ENCODE data around the gene GRIP1. TPM values are rescaled to one million over a fixed set of nuclear protein-coding genes. Genes with fewer than 3 reads are reported as not detected.

Gene GRIP1
- total RNA-seq, 1 experiment from 2014 or later, result 73.8 TPM

GRCh38 chr12:66573605-66574004, 105.3 kb downstream of the GRIP1 start:
- no peak overlapping the region for H3K4me3 ChIP-seq (ENCODE audit: insufficient read depth, low read depth, low read length)
- DNase-seq, result no peak
- H3K36me3 ChIP-seq (replicated peaks; ENCODE audit: control insufficient read depth, insufficient read depth, low read length), result no peaks in the 10 kb centered on the region
- H3K27me3 ChIP-seq (ENCODE audit: control insufficient read depth, insufficient read depth, low read length), result no peaks in the 10 kb centered on the region

GRCh38 chr12:66572845-66573244, 106.0 kb downstream of the GRIP1 start:
- DNase-seq, result no peak
- Histone ChIP-seq H3K27me3 (ENCODE audit: control insufficient read depth, insufficient read depth, low read length) (no peaks in the 10 kb centered on the region), H3K36me3 (replicated peaks; ENCODE audit: control insufficient read depth, insufficient read depth, low read length) (no peaks in the 10 kb centered on the region), H3K4me3 (ENCODE audit: insufficient read depth, low read depth, low read length) (no peak overlapping the region)

- H3K4me3 ChIP-seq (ENCODE audit: insufficient read depth, low read depth, low read length), result no peak overlapping the region
- no peaks in the 10 kb centered on the region for H3K36me3 ChIP-seq (replicated peaks; ENCODE audit: control insufficient read depth, insufficient read depth, low read length)
- no peak for DNase-seq
- no peaks in the 10 kb centered on the region for H3K27me3 ChIP-seq (ENCODE audit: control insufficient read depth, insufficient read depth, low read length)
Observed at GRCh38 chr12:66571361-66571915, 107.4 kb downstream of the GRIP1 start.

GRCh38 chr12:66563220-66563619, 115.7 kb downstream of the GRIP1 start:
- no peaks in the 10 kb centered on the region for H3K36me3 ChIP-seq (replicated peaks; ENCODE audit: control insufficient read depth, insufficient read depth, low read length)
- H3K27me3 ChIP-seq (ENCODE audit: control insufficient read depth, insufficient read depth, low read length), result no peaks in the 10 kb centered on the region
- no peak overlapping the region for H3K4me3 ChIP-seq (ENCODE audit: insufficient read depth, low read depth, low read length)
- DNase-seq, result no peak

- no peaks in the 10 kb centered on the region for H3K36me3 ChIP-seq (replicated peaks; ENCODE audit: control insufficient read depth, insufficient read depth, low read length)
- DNase-seq, result no peak
- no peak overlapping the region for H3K4me3 ChIP-seq (ENCODE audit: insufficient read depth, low read depth, low read length)
- H3K27me3 ChIP-seq (ENCODE audit: control insufficient read depth, insufficient read depth, low read length), result no peaks in the 10 kb centered on the region
Observed at GRCh38 chr12:66555113-66555512, 123.8 kb downstream of the GRIP1 start.

GRCh38 chr12:66552716-66553115, 126.2 kb downstream of the GRIP1 start:
- Histone ChIP-seq H3K4me3 (ENCODE audit: insufficient read depth, low read depth, low read length) (no peak overlapping the region), H3K36me3 (replicated peaks; ENCODE audit: control insufficient read depth, insufficient read depth, low read length) (no peaks in the 10 kb centered on the region), H3K27me3 (ENCODE audit: control insufficient read depth, insufficient read depth, low read length) (no peaks in the 10 kb centered on the region)
- no peak for DNase-seq

GRCh38 chr12:66550626-66551025, 128.2 kb downstream of the GRIP1 start:
- H3K36me3 ChIP-seq (replicated peaks; ENCODE audit: control insufficient read depth, insufficient read depth, low read length), result no peaks in the 10 kb centered on the region
- no peak for DNase-seq
- H3K27me3 ChIP-seq (ENCODE audit: control insufficient read depth, insufficient read depth, low read length), result no peaks in the 10 kb centered on the region
- H3K4me3 ChIP-seq (ENCODE audit: insufficient read depth, low read depth, low read length), result no peak overlapping the region

- no peak overlapping the region for H3K4me3 ChIP-seq (ENCODE audit: insufficient read depth, low read depth, low read length)
- H3K27me3 ChIP-seq (ENCODE audit: control insufficient read depth, insufficient read depth, low read length), result no peaks in the 10 kb centered on the region
- no peaks in the 10 kb centered on the region for H3K36me3 ChIP-seq (replicated peaks; ENCODE audit: control insufficient read depth, insufficient read depth, low read length)
- DNase-seq, result no peak
Observed at GRCh38 chr12:66549050-66549389, 129.9 kb downstream of the GRIP1 start.

GRCh38 chr12:66548338-66549049, 130.4 kb downstream of the GRIP1 start:
- DNase-seq, result no peak
- Histone ChIP-seq H3K27me3 (ENCODE audit: control insufficient read depth, insufficient read depth, low read length) (no peaks in the 10 kb centered on the region), H3K36me3 (replicated peaks; ENCODE audit: control insufficient read depth, insufficient read depth, low read length) (no peaks in the 10 kb centered on the region), H3K4me3 (ENCODE audit: insufficient read depth, low read depth, low read length) (no peak overlapping the region)

- Histone ChIP-seq H3K36me3 (replicated peaks; ENCODE audit: control insufficient read depth, insufficient read depth, low read length) (no peaks in the 10 kb centered on the region), H3K4me3 (ENCODE audit: insufficient read depth, low read depth, low read length) (no peak overlapping the region), H3K27me3 (ENCODE audit: control insufficient read depth, insufficient read depth, low read length) (no peaks in the 10 kb centered on the region)
- DNase-seq, result no peak
Observed at GRCh38 chr12:66541426-66541825, 137.4 kb downstream of the GRIP1 start.

GRCh38 chr12:66539431-66539830, 139.4 kb downstream of the GRIP1 start:
- no peak for DNase-seq
- no peaks in the 10 kb centered on the region for H3K36me3 ChIP-seq (replicated peaks; ENCODE audit: control insufficient read depth, insufficient read depth, low read length)
- H3K4me3 ChIP-seq (ENCODE audit: insufficient read depth, low read depth, low read length), result no peak overlapping the region
- H3K27me3 ChIP-seq (ENCODE audit: control insufficient read depth, insufficient read depth, low read length), result no peaks in the 10 kb centered on the region

GRCh38 chr12:66538970-66539369, 139.9 kb downstream of the GRIP1 start:
- Histone ChIP-seq H3K36me3 (replicated peaks; ENCODE audit: control insufficient read depth, insufficient read depth, low read length) (no peaks in the 10 kb centered on the region), H3K27me3 (ENCODE audit: control insufficient read depth, insufficient read depth, low read length) (no peaks in the 10 kb centered on the region), H3K4me3 (ENCODE audit: insufficient read depth, low read depth, low read length) (no peak overlapping the region)
- DNase-seq, result no peak

- no peaks in the 10 kb centered on the region for H3K36me3 ChIP-seq (replicated peaks; ENCODE audit: control insufficient read depth, insufficient read depth, low read length)
- H3K27me3 ChIP-seq (ENCODE audit: control insufficient read depth, insufficient read depth, low read length), result no peaks in the 10 kb centered on the region
- DNase-seq, result no peak
- H3K4me3 ChIP-seq (ENCODE audit: insufficient read depth, low read depth, low read length), result no peak overlapping the region
Observed at GRCh38 chr12:66537876-66538275, 141.0 kb downstream of the GRIP1 start.

GRCh38 chr12:66533767-66534166, 145.1 kb downstream of the GRIP1 start:
- DNase-seq, result no peak
- Histone ChIP-seq H3K27me3 (ENCODE audit: control insufficient read depth, insufficient read depth, low read length) (no peaks in the 10 kb centered on the region), H3K4me3 (ENCODE audit: insufficient read depth, low read depth, low read length) (no peak overlapping the region), H3K36me3 (replicated peaks; ENCODE audit: control insufficient read depth, insufficient read depth, low read length) (no peaks in the 10 kb centered on the region)

GRCh38 chr12:66531766-66532165, 147.1 kb downstream of the GRIP1 start:
- Histone ChIP-seq H3K4me3 (ENCODE audit: insufficient read depth, low read depth, low read length) (no peak overlapping the region), H3K27me3 (ENCODE audit: control insufficient read depth, insufficient read depth, low read length) (no peaks in the 10 kb centered on the region), H3K36me3 (replicated peaks; ENCODE audit: control insufficient read depth, insufficient read depth, low read length) (no peaks in the 10 kb centered on the region)
- no peak for DNase-seq

- Histone ChIP-seq H3K4me3 (ENCODE audit: insufficient read depth, low read depth, low read length) (no peak overlapping the region), H3K27me3 (ENCODE audit: control insufficient read depth, insufficient read depth, low read length) (no peaks in the 10 kb centered on the region), H3K36me3 (replicated peaks; ENCODE audit: control insufficient read depth, insufficient read depth, low read length) (no peaks in the 10 kb centered on the region)
- DNase-seq, result no peak
Observed at GRCh38 chr12:66529934-66530333, 148.9 kb downstream of the GRIP1 start.

All from H7 (cell line).